Smooth muscle cell (in vitro differentiated cells): ENCODE measurements around the gene SLC44A1. TPM values are rescaled to one million over a fixed set of nuclear protein-coding genes. Genes with fewer than 3 reads are reported as not detected.
"Not testable (repeated sequence)": the region's sequence is repeated elsewhere in the genome, so short reads cannot be mapped to it uniquely, and the experiment has no call there.

Experiments used
- DNase-seq: peaks from one replicate; lab custom pipeline; 2025; ENCODE audit not compliant: unreplicated experiment; lab: John Stamatoyannopoulos, UW
- H2AFZ ChIP-seq: fragments of 200-600 bp; sonication (generic); 2 replicates; pipeline ENCODE4 v1.6.0; 2016; ENCODE audit warnings: antibody characterized with exemption, low read depth, mild to moderate bottlenecking
- H3F3A ChIP-seq: fragments of 200-600 bp; sonication (generic); 2 replicates; pipeline ENCODE4 v1.6.0; 2017; ENCODE audit warnings: antibody characterized with exemption, low read depth
- H3K27ac ChIP-seq: fragments of 200-600 bp; sonication (generic); 2 replicates; pipeline ENCODE4 v1.5.1; 2016; ENCODE audit warnings: low read depth, mild to moderate bottlenecking
- H3K27me3 ChIP-seq: fragments of 200-600 bp; sonication (generic); 2 replicates; pipeline ENCODE4 v1.6.1; 2016; ENCODE audit warnings: low read depth, mild to moderate bottlenecking
- H3K36me3 ChIP-seq: fragments of 200-600 bp; sonication (generic); 2 replicates; pipeline ENCODE4 v1.5.1; 2016; ENCODE audit warnings: low read depth
- H3K4me1 ChIP-seq: fragments of 200-600 bp; sonication (generic); 2 replicates; pipeline ENCODE4 v1.5.1; 2016; ENCODE audit warnings: low read depth
- H3K4me2 ChIP-seq: fragments of 200-600 bp; sonication (generic); 2 replicates; pipeline ENCODE4 v1.6.0; 2016; ENCODE audit warnings: mild to moderate bottlenecking
- H3K4me3 ChIP-seq: fragments of 200-600 bp; sonication (generic); 2 replicates; pipeline ENCODE4 v1.5.1; 2016; ENCODE audit warnings: mild to moderate bottlenecking
- H3K79me2 ChIP-seq: fragments of 200-600 bp; sonication (generic); 2 replicates; pipeline ENCODE4 v1.6.0; 2016; ENCODE audit warnings: low read depth, mild to moderate bottlenecking
- H3K9ac ChIP-seq: fragments of 200-600 bp; sonication (generic); 2 replicates; pipeline ENCODE4 v1.6.0; 2016; ENCODE audit warnings: low read depth
- H3K9me3 ChIP-seq: fragments of 200-600 bp; sonication (generic); replicated peaks from 2 replicates; pipeline ENCODE4 v1.5.1; 2016; ENCODE audit warnings: low read depth
- H4K20me1 ChIP-seq: fragments of 200-600 bp; sonication (generic); 2 replicates; pipeline ENCODE4 v1.6.0; 2016; ENCODE audit warnings: low read depth
- WGBS: methylation state at CpG from one replicate; pipeline ENCODE4 v1.1.7; 2016; ENCODE audit warnings: low lambda C conversion rate; 5-methylcytosine and 5-hydroxymethylcytosine counted together
- polyA plus RNA-seq: library from polyadenylated mRNA; unstranded; fragments of >200 nt; fragmentation: Nextera tagmentation; extraction: Ambion mirVana; gene quantifications from 2 replicates; pipeline ENCODE4 v1.2.1, GENCODE V29; 2016
- total RNA-seq: library from RNA; depleted of rRNA; stranded (reverse); fragments of >200 nt; gene quantifications from 2 replicates; pipeline ENCODE4 v1.2.3, GENCODE V29; 2014
- TF ChIP-seq, protein P1 (sequence below): fragments of 200-600 bp; sonication (generic); IDR thresholded peaks from 2 replicates; pipeline ENCODE4 v1.5.1; 2017; ENCODE audit warnings: borderline replicate concordance, mild to moderate bottlenecking, antibody characterized with exemption; ENCODE audit not compliant: insufficient read depth, poor library complexity, severe bottlenecking

SLC44A1 gene
- total and polyA plus RNA-seq, 2 experiments from 2014 or later: 14.0 to 22.2 TPM

DNA sequence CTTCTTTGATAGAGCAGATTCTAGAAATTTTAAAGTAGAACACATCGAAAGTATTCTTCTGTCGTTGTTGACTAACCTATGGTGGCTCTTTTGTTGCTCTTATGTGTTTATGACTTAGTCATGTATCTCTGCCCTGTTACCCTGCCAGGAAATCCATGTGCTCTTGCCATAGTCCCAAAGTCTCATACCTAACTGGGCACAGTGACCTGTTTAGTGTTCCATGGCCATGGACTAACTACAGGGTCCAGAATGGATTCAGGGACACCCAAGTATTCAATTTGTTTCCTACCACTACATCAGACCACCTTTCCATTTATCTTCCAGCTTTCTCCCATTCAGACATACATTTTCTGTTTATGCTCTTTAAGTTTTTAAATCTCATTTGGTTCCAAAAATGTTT is 18.0 kb downstream of the SLC44A1 start:
- Histone ChIP-seq H3K27ac (no peak overlapping the region), H3K4me1 (no peaks in the 10 kb centered on the region), H4K20me1 (peaks cover 5% of the 10 kb centered on the region), H2AFZ (no peak overlapping the region), H3K27me3 (no peaks in the 10 kb centered on the region), H3F3A (no peaks in the 10 kb centered on the region), H3K4me2 (no peak overlapping the region), H3K36me3 (no peaks in the 10 kb centered on the region), H3K9ac (no peak overlapping the region), H3K4me3 (no peak overlapping the region), H3K9me3 (no peaks in the 10 kb centered on the region), H3K79me2 (peaks cover 34% of the 10 kb centered on the region)
- TF ChIP-seq, protein P1, sequence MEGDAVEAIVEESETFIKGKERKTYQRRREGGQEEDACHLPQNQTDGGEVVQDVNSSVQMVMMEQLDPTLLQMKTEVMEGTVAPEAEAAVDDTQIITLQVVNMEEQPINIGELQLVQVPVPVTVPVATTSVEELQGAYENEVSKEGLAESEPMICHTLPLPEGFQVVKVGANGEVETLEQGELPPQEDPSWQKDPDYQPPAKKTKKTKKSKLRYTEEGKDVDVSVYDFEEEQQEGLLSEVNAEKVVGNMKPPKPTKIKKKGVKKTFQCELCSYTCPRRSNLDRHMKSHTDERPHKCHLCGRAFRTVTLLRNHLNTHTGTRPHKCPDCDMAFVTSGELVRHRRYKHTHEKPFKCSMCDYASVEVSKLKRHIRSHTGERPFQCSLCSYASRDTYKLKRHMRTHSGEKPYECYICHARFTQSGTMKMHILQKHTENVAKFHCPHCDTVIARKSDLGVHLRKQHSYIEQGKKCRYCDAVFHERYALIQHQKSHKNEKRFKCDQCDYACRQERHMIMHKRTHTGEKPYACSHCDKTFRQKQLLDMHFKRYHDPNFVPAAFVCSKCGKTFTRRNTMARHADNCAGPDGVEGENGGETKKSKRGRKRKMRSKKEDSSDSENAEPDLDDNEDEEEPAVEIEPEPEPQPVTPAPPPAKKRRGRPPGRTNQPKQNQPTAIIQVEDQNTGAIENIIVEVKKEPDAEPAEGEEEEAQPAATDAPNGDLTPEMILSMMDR: no peak
- WGBS: 96% methylated on average over 2 of the region's 2 CpGs
- no peak for DNase-seq

DNA sequence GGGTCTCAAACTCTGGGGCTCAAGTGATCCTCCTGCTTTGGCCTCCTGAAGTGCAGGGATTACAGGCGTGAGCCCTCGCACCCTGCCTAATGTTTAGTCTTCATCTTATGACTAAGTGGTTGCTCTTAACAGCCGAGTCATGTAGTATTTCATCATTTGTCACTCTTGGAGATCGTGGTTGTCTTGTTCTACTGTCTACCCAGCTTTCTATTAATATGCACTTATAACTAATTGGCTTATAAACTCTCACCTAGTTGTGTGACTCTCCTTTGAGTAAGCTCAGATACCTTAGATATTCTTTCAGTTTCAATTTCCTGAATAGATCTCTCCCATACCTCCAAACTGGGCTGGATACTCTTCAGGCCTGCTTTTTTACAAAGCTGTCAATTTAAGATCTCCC is 19.9 kb downstream of the SLC44A1 start:
- no peak overlapping the region for H3K27ac ChIP-seq

DNA sequence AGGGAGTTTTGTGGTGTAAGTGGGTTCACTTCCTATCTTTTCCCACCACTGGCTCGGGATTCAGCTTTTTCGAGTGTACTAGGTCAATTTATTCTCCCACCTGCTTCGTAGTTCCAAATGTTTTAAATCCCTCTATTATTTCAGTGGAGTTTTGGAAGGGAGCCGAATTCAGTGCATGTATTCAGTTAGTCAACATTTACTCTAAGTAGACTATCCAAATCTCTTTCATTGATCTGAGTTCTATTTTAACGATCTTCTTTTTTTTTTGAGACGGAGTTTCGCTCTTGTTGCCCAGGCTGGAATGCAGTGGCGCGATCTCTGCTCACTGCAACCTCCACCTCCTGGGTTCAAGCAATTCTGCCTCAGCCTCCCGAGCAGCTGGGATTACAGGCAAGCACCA is 23.8 kb downstream of the SLC44A1 start:
- H3K4me2 ChIP-seq, DNase-seq, H3K9ac ChIP-seq, H3K27me3 ChIP-seq, H3F3A ChIP-seq, H3K27ac ChIP-seq, H4K20me1 ChIP-seq, H3K36me3 ChIP-seq, H3K9me3 ChIP-seq, H3K4me3 ChIP-seq, H2AFZ ChIP-seq: not testable (repeated sequence)
- 96% methylated on average over 10 of the region's 10 CpGs for WGBS
- Histone ChIP-seq H3K4me1 (peaks cover 15% of the 10 kb centered on the region), H3K79me2 (peaks cover 48% of the 10 kb centered on the region)

More for the DNA sequence above, 19.9 kb downstream of the SLC44A1 start:
- DNase-seq: no peak
- Histone ChIP-seq H3K9ac (no peak overlapping the region), H3K4me2 (no peak overlapping the region), H3K79me2 (peaks cover 43% of the 10 kb centered on the region), H3K9me3 (no peaks in the 10 kb centered on the region), H3K27me3 (no peaks in the 10 kb centered on the region), H3K4me3 (no peak overlapping the region), H3K36me3 (no peaks in the 10 kb centered on the region), H3K4me1 (no peaks in the 10 kb centered on the region), H3F3A (no peaks in the 10 kb centered on the region), H2AFZ (no peak overlapping the region), H4K20me1 (no peaks in the 10 kb centered on the region)
- 61% methylated on average over 4 of the region's 4 CpGs for WGBS
- TF ChIP-seq, protein P1: no peak

DNA sequence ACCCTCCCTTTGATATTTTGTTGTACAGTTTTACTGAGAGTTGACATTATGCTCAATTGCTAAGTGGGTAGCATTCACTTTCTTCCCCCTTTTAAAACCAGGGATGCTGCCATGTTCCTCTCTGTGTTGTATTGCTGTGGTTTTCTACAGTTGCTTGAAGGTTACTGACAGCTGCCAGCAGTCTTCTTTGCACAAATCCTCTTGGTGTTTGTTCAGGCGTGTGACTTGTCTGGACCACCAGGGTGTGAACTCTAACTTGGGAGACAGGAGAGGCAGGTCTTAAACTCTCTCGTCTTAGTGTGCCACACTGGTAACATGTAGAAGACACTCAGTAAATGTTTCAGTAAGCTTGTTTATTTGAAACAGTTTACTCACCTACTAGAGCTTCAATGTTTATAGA is 25.1 kb downstream of the SLC44A1 start:
- Histone ChIP-seq H3K9ac (no peak overlapping the region), H3K9me3 (no peaks in the 10 kb centered on the region), H2AFZ (no peak overlapping the region), H3F3A (no peaks in the 10 kb centered on the region), H3K4me3 (no peak overlapping the region), H4K20me1 (peaks cover 3% of the 10 kb centered on the region), H3K4me2 (no peak overlapping the region), H3K27ac (no peak overlapping the region), H3K27me3 (no peaks in the 10 kb centered on the region), H3K4me1 (peaks cover 15% of the 10 kb centered on the region), H3K79me2 (peaks cover 50% of the 10 kb centered on the region), H3K36me3 (no peaks in the 10 kb centered on the region)
- 80% methylated on average over 2 of the region's 2 CpGs for WGBS
- no peak for DNase-seq
- TF ChIP-seq, protein P1: no peak
